PC-9 (cell line): ENCODE data around the gene POU3F1. TPM values are rescaled to one million over a fixed set of nuclear protein-coding genes. Genes with fewer than 3 reads are reported as not detected.
A peak's percentile ranks its signal among the peaks of the same experiment; 100 is the strongest.

ENCODE experiments used
- BruUV-seq: library from RNA; stranded (reverse); fragments of 400-500 nt; replicated peaks from 2 replicates; lab custom pipeline; 2021; lab: Mats Ljungman, UMichigan
- CTCF ChIA-PET: fragments of 300-600 bp; sonication (Branson Sonifier 250); formaldehyde crosslinking; loops from one replicate; lab custom pipeline; 2022; ENCODE audit warnings: antibody characterized with exemption; lab: Charles Lee
- POLR2A ChIA-PET: fragments of 300-600 bp; sonication (Branson Sonifier 250); formaldehyde crosslinking; loops from one replicate; lab custom pipeline; 2022; ENCODE audit warnings: antibody characterized with exemption; ENCODE audit not compliant: unreplicated experiment; lab: Charles Lee
- DNase-seq, 2 experiments: peaks; one replicate each; pipeline versions ENCODE4 v3.0.0 to v3.0.0-alpha.2; 2015 to 2022; ENCODE audit warnings: mixed read lengths in 1 of 2
- H2AFZ ChIP-seq: fragments of 200-600 bp; sonication (generic); 2 replicates; pipeline ENCODE4 v1.8.1; 2017; ENCODE audit warnings: antibody characterized with exemption
- H3F3A ChIP-seq: fragments of 200-600 bp; sonication (generic); 2 replicates; pipeline ENCODE4 v1.8.1; 2017; ENCODE audit warnings: antibody characterized with exemption, mild to moderate bottlenecking, low read depth; ENCODE audit not compliant: insufficient read depth
- H3K27ac ChIP-seq: fragments of 200-600 bp; sonication (generic); 2 replicates; pipeline ENCODE4 v1.6.1; 2016; ENCODE audit warnings: mixed run types
- H3K27me3 ChIP-seq: fragments of 200-600 bp; sonication (generic); 2 replicates; pipeline ENCODE4 v1.6.1; 2016; ENCODE audit warnings: low read depth, mixed run types; ENCODE audit not compliant: insufficient read depth
- H3K36me3 ChIP-seq: fragments of 200-600 bp; sonication (generic); 2 replicates; pipeline ENCODE4 v1.6.1; 2016; ENCODE audit warnings: low read depth, mixed run types
- H3K4me1 ChIP-seq: fragments of 200-600 bp; sonication (generic); replicated peaks from 2 replicates; pipeline ENCODE4 v1.6.1; 2016; ENCODE audit warnings: mixed run types; ENCODE audit not compliant: insufficient read depth
- H3K4me2 ChIP-seq: fragments of 200-600 bp; sonication (generic); 2 replicates; pipeline ENCODE4 v1.6.1; 2017; ENCODE audit warnings: mixed run types
- H3K4me3 ChIP-seq: fragments of 200-600 bp; sonication (generic); 2 replicates; pipeline ENCODE4 v1.6.1; 2016; ENCODE audit warnings: mixed run types
- H3K79me2 ChIP-seq: fragments of 200-600 bp; sonication (generic); 2 replicates; pipeline ENCODE4 v1.6.1; 2017; ENCODE audit warnings: low read depth, mixed run types
- H3K9me2 ChIP-seq: fragments of 200-600 bp; sonication (generic); 2 replicates; pipeline ENCODE4 v1.8.1; 2017; ENCODE audit warnings: mild to moderate bottlenecking; ENCODE audit not compliant: insufficient read depth
- H3K9me3 ChIP-seq: fragments of 200-600 bp; sonication (generic); 2 replicates; pipeline ENCODE4 v1.8.1; 2016; ENCODE audit warnings: low read depth; ENCODE audit not compliant: insufficient read depth
- H4K20me1 ChIP-seq: fragments of 200-600 bp; sonication (generic); 2 replicates; pipeline ENCODE4 v1.8.1; 2017; ENCODE audit not compliant: insufficient read depth
- EZH2 ChIP-seq: fragments of 200-600 bp; sonication (generic); IDR thresholded peaks from 2 replicates; pipeline ENCODE4 v1.8.0; 2017; ENCODE audit warnings: antibody characterized with exemption, low read depth
- intact Hi-C: fragments of 100-400 bp; cut with micrococcal nuclease; formaldehyde crosslinking; loops from one replicate; pipeline ENCODE4 v1.10.0; 2022; ENCODE audit not compliant: unreplicated experiment
- total RNA-seq: library from RNA; stranded (reverse); gene quantifications from 2 replicates; pipeline ENCODE4 v1.2.3, GENCODE V29; 2021
- TF ChIP-seq, protein P1 (sequence below): fragments of 200-600 bp; sonication (generic); conservative IDR thresholded peaks from 2 replicates; pipeline ENCODE4 v1.6.1; 2017; ENCODE audit warnings: mixed run types, antibody characterized with exemption, mild to moderate bottlenecking, moderate library complexity

Gene POU3F1
- total RNA-seq, 1 experiment from 2014 or later, result not detected

DNA sequence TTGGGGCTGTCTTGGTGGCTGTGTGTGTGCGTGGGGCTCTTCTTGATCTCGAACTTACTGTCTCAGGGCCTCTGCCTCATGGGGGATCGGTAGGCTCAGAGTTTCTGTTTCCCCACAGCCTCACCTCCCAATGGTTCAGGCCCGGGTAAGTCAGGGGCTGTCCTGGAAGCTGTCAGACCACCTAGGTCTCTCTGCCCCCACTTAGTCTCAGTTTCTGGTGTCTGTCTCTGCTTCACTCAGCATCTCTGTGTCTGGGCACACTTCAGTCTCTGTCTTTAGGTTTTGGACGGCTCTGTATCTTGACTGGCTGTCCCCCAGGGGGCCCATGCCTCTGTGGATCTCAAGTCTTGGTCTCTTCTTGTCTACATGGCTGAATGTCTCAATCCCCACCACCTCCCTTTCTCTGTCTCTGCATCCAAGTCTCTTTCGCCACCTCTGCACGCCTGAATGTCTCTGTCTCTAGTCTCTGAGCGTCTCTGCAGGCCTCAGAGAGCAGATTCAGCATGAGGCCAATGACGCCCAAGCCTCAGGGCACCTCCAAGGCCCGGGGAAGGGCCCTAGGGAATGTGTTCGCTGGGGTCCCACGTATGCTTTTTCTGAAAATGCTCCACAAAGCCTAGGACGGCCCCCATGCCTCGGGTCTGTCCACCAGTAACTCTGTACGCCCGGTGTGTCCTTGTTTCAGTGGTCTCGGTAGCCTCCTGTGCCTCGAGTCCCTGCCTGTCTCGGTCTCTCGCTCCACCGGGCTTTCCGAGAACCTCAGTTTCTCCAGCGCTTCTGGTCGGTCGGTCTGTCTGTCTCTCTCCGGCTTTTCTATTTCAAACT is 42.1 kb downstream of the POU3F1 start:
- peak overlapping the region; percentile 68 for H3K4me3 ChIP-seq
- CTCF ChIA-PET, result interaction anchor here (0.6 kb wide), 1 partner anchor 1165 kb away, joined by 3 read pairs; no protein-coding TSS in a partner anchor
- H4K20me1 ChIP-seq, result no peaks in the 10 kb centered on the region
- H3F3A ChIP-seq, result peaks cover 16% of the 10 kb centered on the region; the same call in 1 of the 2 replicates
- peak overlapping the region; percentile 94 for H3K4me2 ChIP-seq
- POLR2A ChIA-PET, result interaction anchor here (0.6 kb wide), 1 partner anchor 1383 kb away, joined by 22 read pairs; no protein-coding TSS in a partner anchor
- H3K27me3 ChIP-seq, result no peaks in the 10 kb centered on the region
- BruUV-seq, result TSS peak; percentile 52
- H3K9me2 ChIP-seq, result no peaks in the 10 kb centered on the region
- no peaks in the 10 kb centered on the region for H3K9me3 ChIP-seq
- no peak for TF ChIP-seq EZH2
- TF ChIP-seq, protein P1, sequence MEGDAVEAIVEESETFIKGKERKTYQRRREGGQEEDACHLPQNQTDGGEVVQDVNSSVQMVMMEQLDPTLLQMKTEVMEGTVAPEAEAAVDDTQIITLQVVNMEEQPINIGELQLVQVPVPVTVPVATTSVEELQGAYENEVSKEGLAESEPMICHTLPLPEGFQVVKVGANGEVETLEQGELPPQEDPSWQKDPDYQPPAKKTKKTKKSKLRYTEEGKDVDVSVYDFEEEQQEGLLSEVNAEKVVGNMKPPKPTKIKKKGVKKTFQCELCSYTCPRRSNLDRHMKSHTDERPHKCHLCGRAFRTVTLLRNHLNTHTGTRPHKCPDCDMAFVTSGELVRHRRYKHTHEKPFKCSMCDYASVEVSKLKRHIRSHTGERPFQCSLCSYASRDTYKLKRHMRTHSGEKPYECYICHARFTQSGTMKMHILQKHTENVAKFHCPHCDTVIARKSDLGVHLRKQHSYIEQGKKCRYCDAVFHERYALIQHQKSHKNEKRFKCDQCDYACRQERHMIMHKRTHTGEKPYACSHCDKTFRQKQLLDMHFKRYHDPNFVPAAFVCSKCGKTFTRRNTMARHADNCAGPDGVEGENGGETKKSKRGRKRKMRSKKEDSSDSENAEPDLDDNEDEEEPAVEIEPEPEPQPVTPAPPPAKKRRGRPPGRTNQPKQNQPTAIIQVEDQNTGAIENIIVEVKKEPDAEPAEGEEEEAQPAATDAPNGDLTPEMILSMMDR, result no peak
- no peaks in the 10 kb centered on the region for H3K36me3 ChIP-seq
- no peak overlapping the region for H3K27ac ChIP-seq
- peaks cover 19% of the 10 kb centered on the region for H3K79me2 ChIP-seq
- H2AFZ ChIP-seq, result peak overlapping the region; percentile 77
- intact Hi-C loops, result loop anchor here (5.0 kb wide), 1 partner anchor 527 kb away; no protein-coding TSS in a partner anchor
- H3K4me1 ChIP-seq, result peaks cover 34% of the 10 kb centered on the region
- DNase-seq, result peak in 1 of 2 experiments; percentile 15

DNA sequence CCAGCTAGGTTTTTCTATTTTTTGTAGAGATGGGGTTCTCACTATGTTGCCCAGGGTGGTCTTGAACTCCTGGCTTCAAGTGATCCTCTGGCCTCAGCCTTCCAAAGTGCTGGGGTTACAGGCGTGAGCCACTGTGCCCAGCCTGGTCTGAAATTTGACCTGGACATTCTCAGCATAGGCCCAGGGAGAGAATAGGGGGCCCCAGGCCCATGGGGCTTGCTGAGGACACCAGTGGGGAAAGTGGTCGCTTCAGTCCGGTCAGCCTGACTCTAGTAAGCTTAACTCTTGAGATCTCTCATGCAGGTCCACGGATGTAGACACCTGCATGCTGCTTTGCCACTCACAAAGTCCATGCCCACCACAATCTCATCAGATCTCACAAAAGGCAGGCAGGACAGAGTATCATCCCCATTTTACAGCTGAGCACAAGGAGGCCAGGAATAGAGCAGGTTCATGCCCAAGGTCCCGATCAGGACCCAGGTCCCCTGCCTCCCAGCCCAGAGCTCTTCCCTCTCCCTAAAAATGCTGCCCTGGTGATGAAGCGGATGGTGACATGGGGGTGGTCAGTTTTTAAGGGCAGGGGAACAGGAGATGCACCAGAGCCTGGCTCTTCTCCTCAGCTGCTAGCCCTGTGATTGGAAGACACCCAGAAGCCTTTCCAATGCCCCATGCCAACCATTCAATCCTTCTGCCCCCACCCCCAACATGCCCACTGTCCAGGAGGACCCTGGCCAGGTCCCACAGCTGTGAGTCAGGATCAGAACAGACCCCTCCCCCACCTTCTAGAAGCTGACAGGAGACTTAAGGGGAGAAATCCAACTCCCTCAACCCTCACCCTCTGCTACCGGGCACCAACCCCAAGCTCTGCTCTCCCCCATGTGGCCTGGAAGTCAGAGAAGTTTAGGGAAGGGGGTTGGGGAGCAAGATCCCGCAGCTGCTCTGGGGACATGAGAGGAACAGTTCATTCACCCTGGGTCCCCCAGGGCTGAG is 43.0 kb downstream of the POU3F1 start:
- Histone ChIP-seq H3K9me3 (no peaks in the 10 kb centered on the region), H2AFZ (no peak overlapping the region), H3K27ac (no peak overlapping the region), H3K4me2 (peak overlapping the region; percentile 94), H3K79me2 (peaks cover 19% of the 10 kb centered on the region), H3K4me3 (peak overlapping the region; percentile 68; the same call in 1 of the 2 replicates), H4K20me1 (no peaks in the 10 kb centered on the region), H3K4me1 (peaks cover 43% of the 10 kb centered on the region), H3K36me3 (no peaks in the 10 kb centered on the region), H3K9me2 (no peaks in the 10 kb centered on the region), H3F3A (peaks cover 21% of the 10 kb centered on the region; the same call in 1 of the 2 replicates), H3K27me3 (no peaks in the 10 kb centered on the region)
- TF ChIP-seq EZH2, result no peak
- TF ChIP-seq, protein P1, result no peak
- DNase-seq, result no peak
- no TSS peak for BruUV-seq
- ChIA-PET CTCF (interaction anchor here (0.6 kb wide), 1 partner anchor 1166 kb away, joined by 3 read pairs; no protein-coding TSS in a partner anchor), POLR2A (interaction anchor here (0.6 kb wide), 2 partner anchors 21 to 1384 kb away, joined by 3 to 22 read pairs; no protein-coding TSS in a partner anchor)
- intact Hi-C loops, result loop anchor here (5.0 kb wide), 1 partner anchor 526 kb away; no protein-coding TSS in a partner anchor
